Neural cell (in vitro differentiated cells): ENCODE data around the gene CHPF. TPM values are rescaled to one million over a fixed set of nuclear protein-coding genes. Genes with fewer than 3 reads are reported as not detected.

ENCODE experiments used
- H2AFZ ChIP-seq: fragments of 200-600, 300-800 bp; sonication (generic), shearing (Covaris generic); 2 replicates; pipeline ENCODE4 v1.6.0; 2014; ENCODE audit warnings: low read depth, mild to moderate bottlenecking, antibody characterized with exemption, low read length, moderate library complexity
- H3F3A ChIP-seq: fragments of 200-600 bp; shearing (Covaris generic); 2 replicates; pipeline ENCODE4 v1.6.1; 2016; ENCODE audit warnings: mild to moderate bottlenecking, moderate library complexity, mixed read lengths, antibody characterized with exemption, low read length; ENCODE audit not compliant: insufficient read depth, poor library complexity, severe bottlenecking
- H3K27ac ChIP-seq: fragments of 200-600, 300-800 bp; sonication (generic), shearing (Covaris generic); 2 replicates; pipeline ENCODE4 v1.5.1; 2014; ENCODE audit warnings: mild to moderate bottlenecking, low read length, moderate library complexity
- H3K27me3 ChIP-seq: fragments of 300-800, 200-600 bp; sonication (generic), shearing (Covaris generic); 2 replicates; pipeline ENCODE4 v1.6.0; 2014; ENCODE audit warnings: mild to moderate bottlenecking, low read depth, low read length, moderate library complexity; ENCODE audit not compliant: insufficient read depth
- H3K36me3 ChIP-seq: fragments of 300-800, 200-600 bp; sonication (generic), shearing (Covaris generic); 2 replicates; pipeline ENCODE4 v1.5.1; 2014; ENCODE audit warnings: mild to moderate bottlenecking, antibody characterized with exemption, low read length, moderate library complexity; ENCODE audit not compliant: insufficient read depth
- H3K4me2 ChIP-seq: fragments of 300-800, 200-600 bp; sonication (generic), shearing (Covaris generic); 2 replicates; pipeline ENCODE4 v1.6.0; 2014; ENCODE audit warnings: mild to moderate bottlenecking, low read length
- H3K4me3 ChIP-seq: fragments of 300-800, 200-600 bp; sonication (generic), shearing (Covaris generic); 2 replicates; pipeline ENCODE4 v1.5.1; 2014; ENCODE audit warnings: mild to moderate bottlenecking, low read length, moderate library complexity
- H3K79me2 ChIP-seq: fragments of 200-600 bp; shearing (Covaris generic); replicated peaks from 2 replicates; pipeline ENCODE4 v1.6.0; 2014; ENCODE audit warnings: mild to moderate bottlenecking, low read length, moderate library complexity; ENCODE audit not compliant: insufficient read depth
- H3K9ac ChIP-seq: fragments of 300-800, 200-600 bp; sonication (generic), shearing (Covaris generic); 2 replicates; pipeline ENCODE4 v1.6.1; 2016; ENCODE audit warnings: mild to moderate bottlenecking, low read length, mixed read lengths
- H3K9me2 ChIP-seq: fragments of 200-600 bp; shearing (Covaris generic); 2 replicates; pipeline ENCODE4 v1.6.1; 2016; ENCODE audit warnings: mild to moderate bottlenecking, low read length, mixed read lengths; ENCODE audit not compliant: insufficient read depth
- H3K9me3 ChIP-seq: fragments of 200-600, 300-800 bp; sonication (generic), shearing (Covaris generic); 2 replicates; pipeline ENCODE4 v1.6.1; 2016; ENCODE audit warnings: mild to moderate bottlenecking, mixed run types, low read length, moderate library complexity, mixed read lengths
- H4K20me1 ChIP-seq: fragments of 200-600 bp; shearing (Covaris generic); 2 replicates; pipeline ENCODE4 v1.6.1; 2016; ENCODE audit warnings: mild to moderate bottlenecking, mixed run types; ENCODE audit not compliant: insufficient read depth
- EP300 ChIP-seq: fragments of 450-650 bp; conservative IDR thresholded peaks from 2 replicates; pipeline ENCODE4 v1.6.1; 2014; ENCODE audit warnings: antibody characterized with exemption, mild to moderate bottlenecking, moderate library complexity; ENCODE audit not compliant: poor library complexity, severe bottlenecking
- EZH2 ChIP-seq: fragments of 200-600, 300-800 bp; shearing (Covaris generic), sonication (generic); IDR thresholded peaks from 2 replicates; pipeline ENCODE4 v1.6.1; 2014; ENCODE audit warnings: antibody characterized with exemption, low read length, borderline replicate concordance, mild to moderate bottlenecking; ENCODE audit not compliant: insufficient read depth, poor library complexity, severe bottlenecking
- MXI1 ChIP-seq: fragments of 450-650 bp; conservative IDR thresholded peaks from 2 replicates; pipeline ENCODE4 v1.6.1; 2014; ENCODE audit warnings: antibody characterized with exemption, mild to moderate bottlenecking; ENCODE audit not compliant: poor library complexity, severe bottlenecking
- POLR2AphosphoS5 ChIP-seq: IDR thresholded peaks from 2 replicates; pipeline ENCODE4 v1.6.1; 2012
- RAD21 ChIP-seq: fragments of 450-650 bp; conservative IDR thresholded peaks from 2 replicates; pipeline ENCODE4 v1.6.1; 2014; ENCODE audit warnings: antibody characterized with exemption, mild to moderate bottlenecking, moderate library complexity
- SMC3 ChIP-seq: fragments of 450-650 bp; conservative IDR thresholded peaks from 2 replicates; pipeline ENCODE4 v1.6.1; 2014; ENCODE audit warnings: antibody characterized with exemption, mild to moderate bottlenecking, moderate library complexity; ENCODE audit not compliant: poor library complexity
- TAF1 ChIP-seq: IDR thresholded peaks from 2 replicates; pipeline ENCODE4 v1.6.1; 2012; ENCODE audit warnings: low read depth
- polyA plus RNA-seq: library from polyadenylated mRNA; depleted of rRNA; stranded (reverse); fragments of >200 nt; gene quantifications from 2 replicates; pipeline ENCODE4 v1.2.3, GENCODE V29; 2014
- TF ChIP-seq, protein P1 (sequence below): IDR thresholded peaks from 2 replicates; pipeline ENCODE4 v1.6.1; 2012; ENCODE audit warnings: borderline replicate concordance
- TF ChIP-seq, protein P2 (sequence below): fragments of 450-650 bp; IDR thresholded peaks from 2 replicates; pipeline ENCODE4 v1.5.1; 2014; ENCODE audit warnings: antibody characterized with exemption, mild to moderate bottlenecking, moderate library complexity; ENCODE audit not compliant: poor library complexity, severe bottlenecking

The CHPF gene
- polyA plus RNA-seq, 1 donor from 2014 or later, result 28.6 TPM

DNA sequence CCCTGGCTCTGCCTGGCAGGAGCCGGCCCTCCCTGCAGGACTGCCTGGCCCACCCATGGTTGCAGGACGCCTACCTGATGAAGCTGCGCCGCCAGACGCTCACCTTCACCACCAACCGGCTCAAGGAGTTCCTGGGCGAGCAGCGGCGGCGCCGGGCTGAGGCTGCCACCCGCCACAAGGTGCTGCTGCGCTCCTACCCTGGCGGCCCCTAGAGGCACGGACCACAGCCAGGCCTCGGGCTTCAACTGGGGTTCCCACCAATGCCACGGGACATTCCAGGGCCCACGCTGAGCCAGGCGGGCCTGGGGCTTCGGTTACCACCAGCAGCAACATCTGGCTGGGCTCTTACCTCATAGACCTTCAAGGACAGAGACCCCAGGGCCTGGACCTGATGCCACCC, 51.0 kb downstream of the CHPF start:
- H3K9me2 ChIP-seq, result no peaks in the 10 kb centered on the region
- no peak overlapping the region for H3K4me3 ChIP-seq
- peaks cover 53% of the 10 kb centered on the region for H3K27me3 ChIP-seq
- H4K20me1 ChIP-seq, result no peaks in the 10 kb centered on the region
- no peaks in the 10 kb centered on the region for H3K36me3 ChIP-seq
- H3F3A ChIP-seq, result no peaks in the 10 kb centered on the region
- no peak overlapping the region for H2AFZ ChIP-seq
- H3K9me3 ChIP-seq, result no peaks in the 10 kb centered on the region
- H3K79me2 ChIP-seq, result no peaks in the 10 kb centered on the region
- no peak overlapping the region for H3K27ac ChIP-seq
- TF ChIP-seq POLR2AphosphoS5 (no peak), RAD21 (no peak), SMC3 (no peak), EP300 (no peak), TAF1 (no peak), MXI1 (no peak)
- TF ChIP-seq, protein P1, sequence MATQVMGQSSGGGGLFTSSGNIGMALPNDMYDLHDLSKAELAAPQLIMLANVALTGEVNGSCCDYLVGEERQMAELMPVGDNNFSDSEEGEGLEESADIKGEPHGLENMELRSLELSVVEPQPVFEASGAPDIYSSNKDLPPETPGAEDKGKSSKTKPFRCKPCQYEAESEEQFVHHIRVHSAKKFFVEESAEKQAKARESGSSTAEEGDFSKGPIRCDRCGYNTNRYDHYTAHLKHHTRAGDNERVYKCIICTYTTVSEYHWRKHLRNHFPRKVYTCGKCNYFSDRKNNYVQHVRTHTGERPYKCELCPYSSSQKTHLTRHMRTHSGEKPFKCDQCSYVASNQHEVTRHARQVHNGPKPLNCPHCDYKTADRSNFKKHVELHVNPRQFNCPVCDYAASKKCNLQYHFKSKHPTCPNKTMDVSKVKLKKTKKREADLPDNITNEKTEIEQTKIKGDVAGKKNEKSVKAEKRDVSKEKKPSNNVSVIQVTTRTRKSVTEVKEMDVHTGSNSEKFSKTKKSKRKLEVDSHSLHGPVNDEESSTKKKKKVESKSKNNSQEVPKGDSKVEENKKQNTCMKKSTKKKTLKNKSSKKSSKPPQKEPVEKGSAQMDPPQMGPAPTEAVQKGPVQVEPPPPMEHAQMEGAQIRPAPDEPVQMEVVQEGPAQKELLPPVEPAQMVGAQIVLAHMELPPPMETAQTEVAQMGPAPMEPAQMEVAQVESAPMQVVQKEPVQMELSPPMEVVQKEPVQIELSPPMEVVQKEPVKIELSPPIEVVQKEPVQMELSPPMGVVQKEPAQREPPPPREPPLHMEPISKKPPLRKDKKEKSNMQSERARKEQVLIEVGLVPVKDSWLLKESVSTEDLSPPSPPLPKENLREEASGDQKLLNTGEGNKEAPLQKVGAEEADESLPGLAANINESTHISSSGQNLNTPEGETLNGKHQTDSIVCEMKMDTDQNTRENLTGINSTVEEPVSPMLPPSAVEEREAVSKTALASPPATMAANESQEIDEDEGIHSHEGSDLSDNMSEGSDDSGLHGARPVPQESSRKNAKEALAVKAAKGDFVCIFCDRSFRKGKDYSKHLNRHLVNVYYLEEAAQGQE, result no peak
- TF ChIP-seq, protein P2, sequence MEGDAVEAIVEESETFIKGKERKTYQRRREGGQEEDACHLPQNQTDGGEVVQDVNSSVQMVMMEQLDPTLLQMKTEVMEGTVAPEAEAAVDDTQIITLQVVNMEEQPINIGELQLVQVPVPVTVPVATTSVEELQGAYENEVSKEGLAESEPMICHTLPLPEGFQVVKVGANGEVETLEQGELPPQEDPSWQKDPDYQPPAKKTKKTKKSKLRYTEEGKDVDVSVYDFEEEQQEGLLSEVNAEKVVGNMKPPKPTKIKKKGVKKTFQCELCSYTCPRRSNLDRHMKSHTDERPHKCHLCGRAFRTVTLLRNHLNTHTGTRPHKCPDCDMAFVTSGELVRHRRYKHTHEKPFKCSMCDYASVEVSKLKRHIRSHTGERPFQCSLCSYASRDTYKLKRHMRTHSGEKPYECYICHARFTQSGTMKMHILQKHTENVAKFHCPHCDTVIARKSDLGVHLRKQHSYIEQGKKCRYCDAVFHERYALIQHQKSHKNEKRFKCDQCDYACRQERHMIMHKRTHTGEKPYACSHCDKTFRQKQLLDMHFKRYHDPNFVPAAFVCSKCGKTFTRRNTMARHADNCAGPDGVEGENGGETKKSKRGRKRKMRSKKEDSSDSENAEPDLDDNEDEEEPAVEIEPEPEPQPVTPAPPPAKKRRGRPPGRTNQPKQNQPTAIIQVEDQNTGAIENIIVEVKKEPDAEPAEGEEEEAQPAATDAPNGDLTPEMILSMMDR, result no peak
- H3K4me2 ChIP-seq, result no peak overlapping the region
- H3K9ac ChIP-seq, result no peak overlapping the region

DNA sequence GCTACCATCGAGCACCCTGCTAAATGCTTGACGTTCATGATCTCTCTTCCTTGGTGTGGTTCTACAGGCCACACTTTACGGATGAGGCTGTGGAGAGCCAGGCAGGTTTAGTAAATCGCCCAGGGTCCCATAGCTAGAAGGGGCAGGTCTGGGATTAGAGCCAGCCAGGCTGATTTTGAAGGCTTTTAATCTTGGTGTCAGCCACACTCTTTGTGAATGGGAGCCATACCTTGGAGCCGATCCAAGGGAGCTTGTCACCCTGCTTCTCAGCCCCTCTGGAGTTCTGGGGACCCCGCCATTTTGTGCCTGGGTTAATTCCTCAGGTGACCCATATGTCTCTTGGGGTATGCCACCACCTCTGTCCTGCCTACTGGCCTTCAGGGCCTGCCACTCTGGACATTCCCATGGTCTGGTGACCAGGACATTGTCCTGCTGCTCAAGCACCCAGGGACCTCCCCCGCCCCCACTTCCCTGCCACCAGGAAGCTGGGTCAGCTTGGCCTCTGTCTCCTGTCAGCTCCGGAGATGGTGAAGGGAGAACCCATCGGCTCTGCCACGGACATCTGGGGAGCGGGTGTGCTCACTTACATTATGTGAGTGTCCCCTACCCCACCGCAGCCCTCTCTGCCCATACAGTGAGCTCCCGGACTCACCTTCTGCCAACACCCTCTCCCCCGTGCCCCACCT, 52.2 kb downstream of the CHPF start:
- no peak overlapping the region for H2AFZ ChIP-seq
- H3K27ac ChIP-seq, result no peak overlapping the region
- no peak overlapping the region for H3K9ac ChIP-seq
- H4K20me1 ChIP-seq, result no peaks in the 10 kb centered on the region
- H3K27me3 ChIP-seq, result peaks cover 49% of the 10 kb centered on the region
- no peaks in the 10 kb centered on the region for H3K9me2 ChIP-seq
- H3K4me3 ChIP-seq, result no peak overlapping the region
- no peak overlapping the region for H3K4me2 ChIP-seq
- H3K36me3 ChIP-seq, result no peaks in the 10 kb centered on the region
- no peaks in the 10 kb centered on the region for H3K79me2 ChIP-seq
- H3K9me3 ChIP-seq, result no peaks in the 10 kb centered on the region
- H3F3A ChIP-seq, result no peaks in the 10 kb centered on the region
- no peak for TF ChIP-seq EZH2
